Caco-2 (cell line): Measurements from ENCODE around the gene EFCAB12. TPM values are rescaled to one million over a fixed set of nuclear protein-coding genes. Genes with fewer than 3 reads are reported as not detected.

Experiments
- BruUV-seq: library from RNA; stranded (reverse); fragments of 400-500 nt; replicated peaks from 2 replicates; lab custom pipeline; 2021; lab: Mats Ljungman, UMichigan
- CTCF ChIA-PET: fragments of 300-600 bp; sonication (Branson Sonifier 250); formaldehyde crosslinking; loops from one replicate; lab custom pipeline; 2022; ENCODE audit warnings: antibody characterized with exemption; lab: Charles Lee
- POLR2A ChIA-PET: fragments of 300-600 bp; sonication (Branson Sonifier 250); formaldehyde crosslinking; loops from one replicate; lab custom pipeline; 2022; ENCODE audit warnings: antibody characterized with exemption; lab: Charles Lee
- DNase-seq, 2 experiments: peaks; one replicate each; pipeline versions ENCODE4 v3.0.0 to v3.0.0-alpha.2; 2020 to 2022
- H3K27me3 ChIP-seq: replicated peaks from 2 replicates; pipeline ENCODE4 v1.6.0; 2011; ENCODE audit warnings: low read length; ENCODE audit not compliant: control insufficient read depth, insufficient read depth
- H3K36me3 ChIP-seq: 2 replicates; pipeline ENCODE4 v1.5.1; 2011; ENCODE audit warnings: low read length; ENCODE audit not compliant: control insufficient read depth, insufficient read depth
- H3K4me1 ChIP-seq: fragments of 250-450 bp; sonication (Bioruptor Pico); 2 replicates; pipeline ENCODE4 v1.5.1; 2020; ENCODE audit warnings: mild to moderate bottlenecking
- H3K4me3 ChIP-seq: 2 replicates; pipeline ENCODE4 v1.5.1; 2011; ENCODE audit warnings: low read depth, mild to moderate bottlenecking, control low read depth, low read length
- H3K9me3 ChIP-seq: fragments of 250-450 bp; sonication (Bioruptor Pico); 2 replicates; pipeline ENCODE4 v1.5.1; 2020; ENCODE audit warnings: mild to moderate bottlenecking, moderate library complexity
- H3K27ac Mint-ChIP-seq: one replicate; pipeline ENCODE4 v1.8.0; 2022; ENCODE audit warnings: mixed read lengths; ENCODE audit not compliant: unreplicated experiment
- H3K27me3 Mint-ChIP-seq: one replicate; pipeline ENCODE4 v1.8.0; 2022; ENCODE audit warnings: mixed read lengths; ENCODE audit not compliant: insufficient read depth, unreplicated experiment
- H3K36me3 Mint-ChIP-seq: one replicate; pipeline ENCODE4 v1.8.0; 2022; ENCODE audit warnings: mild to moderate bottlenecking, mixed read lengths; ENCODE audit not compliant: insufficient read depth, unreplicated experiment
- H3K4me1 Mint-ChIP-seq: one replicate; pipeline ENCODE4 v1.8.0; 2022; ENCODE audit warnings: low read depth, mixed read lengths; ENCODE audit not compliant: unreplicated experiment
- H3K4me3 Mint-ChIP-seq: one replicate; pipeline ENCODE4 v1.8.0; 2022; ENCODE audit warnings: mild to moderate bottlenecking, moderate library complexity, mixed read lengths; ENCODE audit not compliant: unreplicated experiment
- H3K9me3 Mint-ChIP-seq: one replicate; pipeline ENCODE4 v1.8.0; 2022; ENCODE audit warnings: mixed read lengths; ENCODE audit not compliant: unreplicated experiment
- CTCF ChIP-seq, 2 experiments: fragments of 200-600 bp in 1 of 2; IDR thresholded peaks; 1 replicate in 1 of 2; 2 replicates in 1 of 2; pipeline versions ENCODE4 v1.5.1 to v1.8.0; 2011 to 2022; ENCODE audit warnings: antibody characterized with exemption in 1 of 2, control low read depth in 1 of 2, inconsistent platforms in 1 of 2, low read depth in 1 of 2, low read length in 1 of 2, mild to moderate bottlenecking in 1 of 2, moderate library complexity in 1 of 2; ENCODE audit not compliant: insufficient read depth in 1 of 2, severe bottlenecking in 1 of 2, unreplicated experiment in 1 of 2
- intact Hi-C: fragments of 100-400 bp; cut with micrococcal nuclease; formaldehyde crosslinking; loops from one replicate; pipeline ENCODE4 v1.10.0; 2022; ENCODE audit not compliant: unreplicated experiment
- total RNA-seq: library from RNA; stranded (reverse); gene quantifications from 2 replicates; pipeline ENCODE4 v1.2.3, GENCODE V29; 2022

The EFCAB12 gene
- total RNA-seq, 1 experiment from 2014 or later: 0.14 TPM

- no peak overlapping the region for H3K4me3 ChIP-seq
- ChIA-PET POLR2A (no interaction called here), CTCF (no interaction called here)
- Mint-ChIP-seq H3K27ac (no peak overlapping the region), H3K9me3 (no peaks in the 10 kb centered on the region), H3K4me3 (no peak overlapping the region), H3K27me3 (no peaks in the 10 kb centered on the region), H3K4me1 (no peaks in the 10 kb centered on the region), H3K36me3 (peaks cover 12% of the 10 kb centered on the region)
- H3K36me3 ChIP-seq: no peaks in the 10 kb centered on the region
- H3K4me1 ChIP-seq: no peaks in the 10 kb centered on the region
- intact Hi-C loops: no loop called here
- no peaks in the 10 kb centered on the region for H3K27me3 ChIP-seq
- no peak for TF ChIP-seq CTCF (IDR thresholded peaks at IDR 0.05; ENCODE audit: insufficient read depth in 1 of 2, low read depth in 1 of 2, low read length in 1 of 2, severe bottlenecking in 1 of 2, unreplicated experiment in 1 of 2)
- no TSS peak for BruUV-seq
- H3K9me3 ChIP-seq: no peaks in the 10 kb centered on the region
- DNase-seq: no peak
These were observed 46.8 kb upstream of the EFCAB12 start for GRCh38 chr3:129474984-129475804.

- BruUV-seq: no TSS peak
- H3K4me1 ChIP-seq: no peaks in the 10 kb centered on the region
- CTCF ChIA-PET: no interaction called here
- H3K4me3 ChIP-seq: no peak overlapping the region
- intact Hi-C loops: no loop called here
- no peaks in the 10 kb centered on the region for H3K36me3 ChIP-seq
- no peaks in the 10 kb centered on the region for H3K9me3 ChIP-seq
- Mint-ChIP-seq H3K9me3 (no peaks in the 10 kb centered on the region), H3K4me3 (no peak overlapping the region), H3K4me1 (no peaks in the 10 kb centered on the region), H3K36me3 (peaks cover 18% of the 10 kb centered on the region), H3K27ac (no peak overlapping the region), H3K27me3 (no peaks in the 10 kb centered on the region)
- no peak for TF ChIP-seq CTCF (IDR thresholded peaks at IDR 0.05; ENCODE audit: insufficient read depth in 1 of 2, low read depth in 1 of 2, low read length in 1 of 2, severe bottlenecking in 1 of 2, unreplicated experiment in 1 of 2)
- no peak for DNase-seq
- no peaks in the 10 kb centered on the region for H3K27me3 ChIP-seq
- POLR2A ChIA-PET: no interaction called here
These were observed 45.3 kb upstream of the EFCAB12 start for GRCh38 chr3:129473769-129474152.

DNA sequence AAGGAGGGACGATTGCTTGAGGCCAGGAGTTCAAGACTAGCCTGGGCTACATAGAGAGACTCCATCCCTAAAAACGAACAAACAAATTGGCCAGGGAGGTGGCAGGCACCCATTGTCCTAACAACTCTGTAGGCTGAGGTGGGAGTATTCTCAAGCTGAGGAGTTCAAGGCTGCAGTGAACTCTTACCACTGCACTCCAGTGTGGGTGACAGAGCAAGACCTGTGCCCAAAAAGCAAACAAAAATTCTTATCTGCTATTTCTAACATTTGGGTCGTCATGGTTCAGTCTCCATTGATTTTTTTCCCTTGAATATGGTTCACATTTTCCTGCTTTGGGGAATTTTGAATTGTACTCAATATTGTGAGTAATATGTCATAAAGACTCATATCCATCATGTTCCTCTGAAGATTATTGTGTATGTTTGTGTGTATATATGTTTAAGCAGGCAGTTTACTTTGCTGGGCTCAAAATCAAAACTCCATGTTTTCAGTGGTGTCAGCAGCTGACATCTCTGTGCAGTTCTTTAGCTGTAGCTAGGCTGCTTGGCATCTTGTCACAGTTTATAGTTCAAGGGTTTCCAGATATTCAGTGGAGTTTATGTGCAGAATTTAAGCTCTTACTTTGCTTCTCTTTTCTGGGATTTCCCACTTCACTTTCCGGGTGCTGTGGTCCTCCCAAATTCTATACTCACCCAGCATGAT, 44.8 kb upstream of the EFCAB12 start:
- Mint-ChIP-seq H3K4me1 (no peaks in the 10 kb centered on the region), H3K9me3 (no peaks in the 10 kb centered on the region), H3K27me3 (no peaks in the 10 kb centered on the region), H3K36me3 (peaks cover 18% of the 10 kb centered on the region), H3K27ac (no peak overlapping the region), H3K4me3 (no peak overlapping the region)
- H3K4me3 ChIP-seq: no peak overlapping the region
- TF ChIP-seq CTCF (IDR thresholded peaks at IDR 0.05; ENCODE audit: insufficient read depth in 1 of 2, low read depth in 1 of 2, low read length in 1 of 2, severe bottlenecking in 1 of 2, unreplicated experiment in 1 of 2): no peak
- no peaks in the 10 kb centered on the region for H3K27me3 ChIP-seq
- no peak for DNase-seq
- ChIA-PET CTCF (no interaction called here), POLR2A (no interaction called here)
- H3K36me3 ChIP-seq: no peaks in the 10 kb centered on the region
- no TSS peak for BruUV-seq
- no peaks in the 10 kb centered on the region for H3K9me3 ChIP-seq
- intact Hi-C loops: no loop called here
- no peaks in the 10 kb centered on the region for H3K4me1 ChIP-seq
